Activated naive CD8-positive, alpha-beta T cell (primary cell): ENCODE data around the gene ZC3H8.
"Not testable (repeated sequence)": the region's sequence is repeated elsewhere in the genome, so short reads cannot be mapped to it uniquely, and the experiment has no call there.

Experiments
- H3K27ac Mint-ChIP-seq: one replicate; pipeline ENCODE4 v1.8.0; 2021; ENCODE audit warnings: mixed read lengths
- H3K27me3 Mint-ChIP-seq: one replicate; pipeline ENCODE4 v1.8.0; 2021; ENCODE audit warnings: mixed read lengths
- H3K36me3 Mint-ChIP-seq: one replicate; pipeline ENCODE4 v1.8.0; 2021; ENCODE audit warnings: mixed read lengths
- H3K4me1 Mint-ChIP-seq: one replicate; pipeline ENCODE4 v1.8.0; 2021; ENCODE audit warnings: low read depth, mixed read lengths
- H3K4me3 Mint-ChIP-seq: one replicate; pipeline ENCODE4 v1.8.0; 2021; ENCODE audit warnings: mild to moderate bottlenecking, mixed read lengths
- H3K9me3 Mint-ChIP-seq: one replicate; pipeline ENCODE4 v1.8.0; 2021; ENCODE audit warnings: low read depth, mixed read lengths

Gene ZC3H8

DNA sequence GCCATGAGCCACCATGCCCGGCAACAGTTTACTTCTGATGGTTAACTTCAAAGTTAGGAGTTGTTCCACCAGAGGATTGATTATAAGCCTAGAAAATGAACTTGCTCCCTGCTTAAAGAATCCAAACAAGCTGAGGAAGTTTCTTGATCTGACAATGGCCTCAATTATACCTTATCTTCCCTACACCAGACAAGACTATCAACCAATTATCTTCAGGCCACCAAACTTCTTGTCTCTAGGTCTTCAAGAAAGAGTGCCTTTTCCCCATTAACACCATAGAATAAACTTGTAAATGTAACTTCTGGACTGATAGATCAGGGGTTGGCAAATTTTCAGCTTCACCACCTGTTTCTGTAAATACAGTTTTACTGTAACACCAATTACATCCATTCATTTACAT, 15.0 kb downstream of the ZC3H8 start:
- Mint-ChIP-seq H3K27me3 (no peaks in the 10 kb centered on the region), H3K9me3 (no peaks in the 10 kb centered on the region), H3K27ac (no peak overlapping the region), H3K36me3 (peaks cover 20% of the 10 kb centered on the region), H3K4me1 (peaks cover 29% of the 10 kb centered on the region), H3K4me3 (no peak overlapping the region)

DNA sequence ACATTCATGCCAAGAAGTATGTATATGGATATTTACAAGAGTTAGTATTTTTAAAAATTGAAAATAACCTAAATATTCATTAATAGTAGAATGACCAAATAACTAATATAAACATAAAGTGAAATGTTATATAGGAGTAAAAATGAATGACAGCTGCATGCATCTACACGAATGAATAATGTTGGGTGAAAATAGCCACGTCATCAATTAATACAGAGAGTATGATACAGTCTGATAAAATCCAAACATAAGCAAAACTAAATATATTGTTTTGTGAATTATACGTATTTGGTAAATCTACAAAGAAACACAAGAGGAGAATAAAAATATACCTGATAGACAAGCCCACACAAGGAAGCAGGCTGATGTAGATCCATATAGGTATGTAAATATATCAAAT, 24.5 kb downstream of the ZC3H8 start:
- Mint-ChIP-seq H3K4me1 (no peaks in the 10 kb centered on the region), H3K4me3 (no peak overlapping the region), H3K27ac (no peak overlapping the region), H3K9me3 (no peaks in the 10 kb centered on the region), H3K36me3 (peaks cover 21% of the 10 kb centered on the region), H3K27me3 (no peaks in the 10 kb centered on the region)

DNA sequence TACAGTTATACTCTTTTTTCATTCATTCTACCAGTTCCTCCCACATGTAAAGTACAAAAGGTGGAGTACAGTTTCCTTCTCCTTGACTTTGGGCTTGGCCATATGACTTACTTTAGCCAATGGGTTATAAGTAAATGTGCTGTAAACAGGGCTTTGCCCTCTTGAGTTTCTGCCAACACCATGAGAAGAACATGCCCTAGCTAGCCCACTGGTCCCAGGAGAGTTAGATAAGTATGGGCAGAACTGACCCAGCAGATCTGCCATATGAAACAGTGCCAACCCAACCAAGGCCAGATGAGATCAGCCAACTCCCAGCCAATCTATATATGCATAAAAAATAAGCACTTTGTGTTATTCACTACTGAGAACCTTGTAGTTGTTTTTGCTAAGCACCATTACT, 25.5 kb downstream of the ZC3H8 start:
- H3K27ac Mint-ChIP-seq = no peak overlapping the region
- H3K36me3 Mint-ChIP-seq = peaks cover 26% of the 10 kb centered on the region
- no peak overlapping the region for H3K4me3 Mint-ChIP-seq
- H3K9me3 Mint-ChIP-seq = no peaks in the 10 kb centered on the region
- no peaks in the 10 kb centered on the region for H3K27me3 Mint-ChIP-seq
- H3K4me1 Mint-ChIP-seq = no peaks in the 10 kb centered on the region

DNA sequence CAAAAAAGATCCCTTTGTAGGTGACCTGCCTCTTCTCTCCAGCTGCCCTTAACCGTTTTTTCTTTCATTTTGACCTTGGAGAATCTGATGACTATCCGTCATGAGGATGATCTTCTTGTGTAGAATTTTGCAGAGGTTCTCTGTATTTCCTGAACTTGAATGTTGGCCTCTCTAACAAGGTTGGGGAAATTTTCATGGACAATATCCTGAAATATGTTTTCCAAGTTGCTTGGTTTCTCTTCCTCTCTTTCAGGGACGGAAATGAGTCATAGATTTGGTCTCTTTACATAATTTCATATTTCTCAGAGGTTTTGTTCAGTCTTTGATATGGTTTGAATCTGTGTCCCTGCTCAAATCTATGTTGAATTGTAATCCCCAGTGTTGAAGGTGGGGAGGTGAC, 34.0 kb downstream of the ZC3H8 start:
- Mint-ChIP-seq H3K4me1 (no peaks in the 10 kb centered on the region), H3K36me3 (peaks cover 38% of the 10 kb centered on the region), H3K27ac (no peak overlapping the region), H3K27me3 (no peaks in the 10 kb centered on the region), H3K4me3 (no peak overlapping the region), H3K9me3 (no peaks in the 10 kb centered on the region)

DNA sequence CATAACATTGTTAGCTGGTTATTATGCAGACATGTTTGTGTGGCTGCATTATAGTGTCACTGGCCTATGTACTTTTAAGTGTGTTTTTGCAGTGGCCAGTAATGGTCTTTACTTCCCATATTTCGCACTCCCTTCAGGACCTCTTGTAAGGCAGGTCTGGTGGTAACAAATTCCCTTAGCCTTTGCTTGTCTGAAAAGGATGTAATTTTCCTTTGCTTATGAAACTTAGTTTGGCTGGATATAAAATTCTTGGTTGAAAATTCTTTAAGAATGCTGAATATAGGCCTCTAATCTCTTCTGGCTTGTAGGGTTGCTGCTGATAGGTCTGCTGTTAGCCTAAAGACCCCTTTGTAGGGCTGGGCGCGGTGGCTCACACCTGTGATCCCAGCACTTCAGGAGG, 34.7 kb downstream of the ZC3H8 start:
- no peaks in the 10 kb centered on the region for H3K27me3 Mint-ChIP-seq
- H3K27ac Mint-ChIP-seq = no peak overlapping the region

DNA sequence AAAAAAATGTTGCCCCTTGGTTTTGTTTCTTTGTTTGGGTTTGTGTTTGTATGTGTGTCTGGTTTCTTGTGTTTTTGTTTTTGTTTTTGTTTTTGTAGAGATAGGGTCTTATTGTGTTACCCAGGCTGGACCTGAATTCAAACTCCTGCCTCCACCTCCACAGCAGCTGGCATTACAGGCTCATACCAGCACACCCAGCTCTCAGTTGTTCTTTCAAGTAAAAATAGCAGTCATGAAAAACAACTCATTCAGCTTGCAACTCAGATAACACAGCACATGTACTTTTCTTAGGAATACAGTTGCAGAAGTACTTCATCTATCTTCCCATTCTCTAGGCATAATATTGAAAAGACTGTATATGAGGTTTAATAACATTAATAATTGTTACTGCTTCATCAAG, 37.0 kb downstream of the ZC3H8 start:
- H3K36me3 Mint-ChIP-seq = peaks cover 35% of the 10 kb centered on the region
- no peak overlapping the region for H3K4me3 Mint-ChIP-seq

More for the DNA sequence above, 34.7 kb downstream of the ZC3H8 start:
- Mint-ChIP-seq H3K9me3 (no peaks in the 10 kb centered on the region), H3K4me3 (no peak overlapping the region), H3K36me3 (peaks cover 38% of the 10 kb centered on the region), H3K4me1 (no peaks in the 10 kb centered on the region)

DNA sequence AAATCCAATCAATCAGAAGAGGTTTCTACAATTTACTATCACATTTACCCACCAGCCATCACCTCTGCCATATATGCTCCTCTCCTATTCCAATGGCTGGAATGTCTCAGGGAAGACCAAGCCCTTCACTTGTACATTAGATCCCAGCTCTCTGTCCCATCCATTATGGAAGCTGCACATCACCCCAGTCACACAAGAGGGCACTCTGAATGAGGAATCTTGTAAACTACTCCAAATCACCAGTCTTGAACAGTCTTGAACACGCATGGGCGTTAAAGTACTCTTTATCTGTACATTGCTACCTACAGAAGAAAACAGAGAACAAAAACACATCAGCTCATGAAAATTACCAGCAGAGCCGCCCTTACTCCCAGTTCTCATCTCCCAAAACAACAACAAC, 38.7 kb downstream of the ZC3H8 start:
- Mint-ChIP-seq H3K36me3 (peaks cover 27% of the 10 kb centered on the region), H3K27me3 (no peaks in the 10 kb centered on the region), H3K4me3 (no peak overlapping the region), H3K4me1 (no peaks in the 10 kb centered on the region), H3K9me3 (no peaks in the 10 kb centered on the region), H3K27ac (no peak overlapping the region)

More for the DNA sequence above, 37.0 kb downstream of the ZC3H8 start:
- H3K9me3 Mint-ChIP-seq = no peaks in the 10 kb centered on the region
- H3K27ac Mint-ChIP-seq = no peak overlapping the region
- H3K4me1 Mint-ChIP-seq = no peaks in the 10 kb centered on the region
- H3K27me3 Mint-ChIP-seq = no peaks in the 10 kb centered on the region

DNA sequence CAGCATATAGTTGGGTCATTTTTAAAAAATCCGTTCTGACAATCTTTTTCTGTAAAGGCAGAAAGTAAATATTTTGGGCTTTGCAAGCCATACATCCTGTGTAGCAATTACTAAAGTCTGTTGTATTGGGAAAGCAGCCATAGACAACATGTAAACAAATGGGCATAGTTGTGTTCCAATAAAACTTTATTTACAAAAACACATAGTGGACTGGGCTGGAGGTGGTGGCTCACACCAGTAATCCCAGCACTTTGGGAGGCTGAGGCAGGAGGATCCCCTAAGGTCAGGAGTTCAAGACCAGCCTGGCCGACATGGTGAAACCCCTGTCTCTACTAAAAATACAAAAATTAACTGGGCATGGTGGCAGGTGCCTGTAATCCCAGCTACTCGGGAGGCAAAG, 46.9 kb downstream of the ZC3H8 start:
- H3K27ac Mint-ChIP-seq, H3K4me1 Mint-ChIP-seq, H3K9me3 Mint-ChIP-seq, H3K4me3 Mint-ChIP-seq, H3K27me3 Mint-ChIP-seq: not testable (repeated sequence)
- H3K36me3 Mint-ChIP-seq = peaks cover 33% of the 10 kb centered on the region

DNA sequence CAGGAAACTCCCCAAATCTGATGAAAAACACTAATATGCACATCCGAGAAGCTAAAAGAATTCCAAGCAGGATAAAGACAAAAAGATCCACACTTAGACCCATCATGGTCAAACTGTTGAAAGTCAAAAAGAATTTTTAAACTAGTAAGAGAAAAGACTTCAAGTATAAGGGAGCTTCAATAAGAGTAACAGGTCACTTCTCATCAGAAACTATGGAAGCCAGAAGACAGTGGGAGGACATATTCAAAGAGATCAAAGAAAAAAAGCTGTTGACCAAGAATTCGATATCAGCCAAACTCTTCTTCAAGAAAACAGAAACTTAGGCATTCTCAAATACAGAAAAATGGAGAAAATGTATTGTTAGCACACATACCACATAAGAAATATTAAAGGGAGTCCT, 50.4 kb downstream of the ZC3H8 start:
- Mint-ChIP-seq H3K4me1 (no peaks in the 10 kb centered on the region), H3K27ac (no peak overlapping the region), H3K36me3 (peaks cover 23% of the 10 kb centered on the region), H3K4me3 (no peak overlapping the region), H3K9me3 (peaks cover 5% of the 10 kb centered on the region), H3K27me3 (no peaks in the 10 kb centered on the region)

DNA sequence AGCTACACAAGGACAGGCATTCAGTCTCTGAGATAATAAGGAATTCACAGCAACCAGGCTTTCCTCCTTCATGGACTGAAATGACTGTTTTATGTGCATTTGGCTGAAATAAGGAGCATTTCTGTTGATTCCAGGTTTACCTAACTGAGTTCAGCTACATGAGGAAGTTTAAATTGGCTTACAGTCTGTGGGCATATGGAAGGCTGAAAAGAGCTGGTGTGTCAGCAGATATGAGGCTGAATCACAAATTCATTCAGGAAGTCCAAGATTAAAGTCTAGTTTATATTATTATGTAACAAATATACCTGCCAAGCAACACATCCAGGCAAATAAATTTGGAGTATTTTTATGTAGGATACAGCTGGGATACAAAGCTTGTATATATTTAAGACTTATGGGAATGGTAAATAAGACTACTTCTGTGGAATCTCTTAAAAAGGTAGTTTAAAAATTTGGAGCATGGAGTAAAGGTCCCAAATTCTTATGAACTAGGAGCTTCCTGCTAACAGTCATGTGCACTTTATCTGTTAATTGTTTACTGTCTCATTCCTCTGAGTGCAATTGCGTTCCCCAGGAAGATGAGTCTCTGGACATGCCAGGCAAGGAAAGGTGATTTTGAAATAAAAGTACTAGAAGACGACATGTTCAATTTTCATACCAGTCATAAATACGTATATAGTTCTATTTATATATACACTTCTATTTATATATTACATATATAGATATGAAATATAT, 53.0 kb downstream of the ZC3H8 start:
- H3K27ac Mint-ChIP-seq = no peak overlapping the region
- peaks cover 15% of the 10 kb centered on the region for H3K36me3 Mint-ChIP-seq
- H3K9me3 Mint-ChIP-seq = peaks cover 5% of the 10 kb centered on the region
- H3K27me3 Mint-ChIP-seq = no peaks in the 10 kb centered on the region
- H3K4me3 Mint-ChIP-seq = no peak overlapping the region
- no peaks in the 10 kb centered on the region for H3K4me1 Mint-ChIP-seq

DNA sequence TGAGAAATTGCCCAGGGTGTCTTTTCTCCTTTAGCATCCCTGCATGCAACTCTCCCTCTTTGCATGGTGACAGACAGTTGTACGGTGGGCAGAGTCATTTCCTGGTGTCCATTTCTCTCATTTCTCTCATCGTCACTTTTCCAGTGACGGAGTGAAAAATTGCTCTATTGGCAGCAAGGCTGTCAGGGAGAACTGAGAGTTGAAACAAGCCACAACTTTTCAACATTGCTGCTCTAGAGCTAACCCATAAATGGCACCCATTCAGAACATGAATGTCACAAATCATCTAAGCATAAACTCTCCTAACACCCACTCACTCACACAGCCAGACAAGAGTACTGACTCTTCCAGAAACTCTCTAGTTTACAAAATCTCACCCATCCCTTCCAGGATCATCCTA, 55.7 kb downstream of the ZC3H8 start:
- H3K27me3 Mint-ChIP-seq = no peaks in the 10 kb centered on the region
- no peak overlapping the region for H3K27ac Mint-ChIP-seq
- H3K4me1 Mint-ChIP-seq = peaks cover 17% of the 10 kb centered on the region

DNA sequence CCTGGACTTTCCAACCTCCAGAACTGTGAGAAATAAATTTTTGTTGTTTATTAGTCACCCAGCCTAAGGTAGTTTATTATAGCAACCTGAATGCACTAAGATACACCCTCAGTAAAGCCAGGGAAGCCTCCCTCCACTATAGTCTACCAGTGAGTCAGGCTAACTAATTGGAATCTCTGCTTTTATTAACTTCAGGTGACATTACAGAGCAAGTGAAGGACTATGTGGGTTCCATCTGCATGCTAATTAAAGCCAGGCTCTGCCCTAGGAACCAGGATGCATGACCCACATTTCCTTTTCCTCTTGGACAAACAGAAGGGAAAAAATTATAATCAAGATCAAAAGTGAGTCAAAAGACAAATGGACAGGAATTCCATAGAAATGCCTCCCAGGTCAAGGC, 56.1 kb downstream of the ZC3H8 start:
- H3K4me1 Mint-ChIP-seq = peaks cover 21% of the 10 kb centered on the region
- H3K27me3 Mint-ChIP-seq = no peaks in the 10 kb centered on the region
- no peak overlapping the region for H3K27ac Mint-ChIP-seq
- no peak overlapping the region for H3K4me3 Mint-ChIP-seq
- no peaks in the 10 kb centered on the region for H3K9me3 Mint-ChIP-seq
- peaks cover 5% of the 10 kb centered on the region for H3K36me3 Mint-ChIP-seq

More for the DNA sequence above, 55.7 kb downstream of the ZC3H8 start:
- Mint-ChIP-seq H3K36me3 (peaks cover 6% of the 10 kb centered on the region), H3K4me3 (no peak overlapping the region), H3K9me3 (peaks cover under 1% of the 10 kb centered on the region)

DNA sequence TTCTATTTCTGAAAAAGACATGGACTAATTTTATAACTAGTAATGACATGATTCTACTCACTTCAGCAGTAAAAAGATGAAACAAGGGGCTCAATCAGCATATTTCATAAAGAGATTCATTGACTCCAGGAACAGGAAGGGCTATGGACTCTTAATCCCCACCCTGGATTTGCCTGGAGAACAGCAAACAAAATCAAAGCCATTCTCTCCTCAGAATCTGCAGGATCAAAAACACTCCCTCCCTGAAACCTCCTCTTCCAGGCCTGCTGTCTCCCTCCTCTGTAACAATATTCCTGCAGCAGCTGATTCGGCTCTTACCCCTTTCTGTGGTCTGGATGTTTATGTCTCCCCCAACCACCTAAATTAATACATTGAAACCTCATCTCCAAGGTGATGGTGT, 57.0 kb downstream of the ZC3H8 start:
- Mint-ChIP-seq H3K9me3 (no peaks in the 10 kb centered on the region), H3K27ac (no peak overlapping the region), H3K36me3 (peaks cover 4% of the 10 kb centered on the region), H3K27me3 (no peaks in the 10 kb centered on the region), H3K4me1 (peaks cover 23% of the 10 kb centered on the region), H3K4me3 (no peak overlapping the region)

DNA sequence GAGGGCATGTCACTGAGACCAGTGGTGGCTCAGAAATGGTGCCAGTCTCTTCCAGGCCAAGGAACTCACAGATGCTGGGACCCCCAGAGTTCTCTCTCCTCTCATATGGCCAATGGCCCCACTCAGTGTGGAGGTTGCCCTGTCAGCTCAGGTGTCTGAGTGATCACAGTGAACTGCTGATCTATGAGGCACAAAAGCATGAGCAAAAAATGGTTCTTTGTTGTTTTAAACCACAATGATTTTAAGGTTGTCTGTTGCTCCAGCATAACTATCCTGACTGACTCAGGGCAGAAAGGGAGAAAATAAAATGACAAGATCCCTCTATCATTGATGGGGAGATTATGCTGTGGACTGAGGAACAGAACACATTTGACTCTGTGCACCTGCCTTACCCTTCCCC, 58.9 kb downstream of the ZC3H8 start:
- Mint-ChIP-seq H3K4me3 (no peak overlapping the region), H3K27ac (no peak overlapping the region), H3K4me1 (peaks cover 30% of the 10 kb centered on the region), H3K27me3 (no peaks in the 10 kb centered on the region), H3K9me3 (no peaks in the 10 kb centered on the region), H3K36me3 (peaks cover 6% of the 10 kb centered on the region)

DNA sequence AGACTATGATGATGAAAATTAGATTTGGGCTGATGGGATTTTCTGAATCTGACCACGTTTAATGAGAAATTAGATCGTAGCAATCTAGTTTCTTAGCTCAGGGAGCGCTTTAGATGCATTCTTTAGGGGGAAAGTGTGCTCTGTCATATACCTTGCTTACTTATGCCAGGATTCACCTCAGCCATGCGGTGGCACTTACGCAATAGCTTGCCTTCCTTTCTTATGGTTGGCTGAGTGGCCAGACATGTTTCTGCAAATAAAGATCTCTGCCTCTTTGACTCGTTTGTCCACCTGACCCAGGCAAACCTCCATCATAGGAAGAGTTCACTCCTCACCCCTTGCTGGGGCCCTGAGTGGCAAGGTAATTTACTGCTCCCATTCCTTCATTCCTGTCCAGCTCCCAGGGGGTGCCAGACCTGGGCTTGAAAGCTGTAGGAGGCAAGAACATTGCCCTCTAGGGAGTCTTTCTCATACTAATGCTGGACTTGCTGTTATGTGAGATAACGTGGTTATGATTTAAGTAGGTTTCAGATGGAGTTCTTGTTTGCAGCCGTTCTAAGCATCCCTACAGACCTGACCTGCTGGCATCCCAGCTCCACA, 59.6 kb downstream of the ZC3H8 start:
- Mint-ChIP-seq H3K27me3 (no peaks in the 10 kb centered on the region), H3K4me3 (no peak overlapping the region), H3K4me1 (peaks cover 35% of the 10 kb centered on the region), H3K9me3 (no peaks in the 10 kb centered on the region), H3K27ac (peak overlapping the region; percentile 41), H3K36me3 (peaks cover 6% of the 10 kb centered on the region)

DNA sequence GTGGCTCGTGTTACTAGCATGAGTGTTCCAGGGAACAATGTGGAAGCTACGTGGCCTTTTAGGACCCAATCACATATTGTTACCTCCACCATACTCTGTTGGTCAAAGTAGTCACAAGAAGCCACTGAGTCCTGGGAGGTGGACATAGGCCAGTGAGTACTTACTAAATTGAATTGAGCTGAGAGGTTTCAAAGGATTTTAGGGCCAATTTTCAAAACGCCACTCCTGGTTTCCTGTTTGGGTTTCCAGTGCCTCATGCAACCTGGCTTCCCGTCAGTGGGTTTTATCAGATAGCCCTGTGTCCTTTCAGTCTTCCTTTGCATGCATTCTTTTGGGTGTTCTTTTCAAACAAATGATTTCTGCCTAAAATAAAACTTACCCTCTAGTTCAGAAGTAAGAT, 60.4 kb downstream of the ZC3H8 start:
- Mint-ChIP-seq H3K4me3 (peak overlapping the region; percentile 25), H3K9me3 (no peaks in the 10 kb centered on the region), H3K27ac (no peak overlapping the region), H3K27me3 (no peaks in the 10 kb centered on the region), H3K36me3 (peaks cover 6% of the 10 kb centered on the region), H3K4me1 (peaks cover 43% of the 10 kb centered on the region)
